ENCODE data around the gene TUT4. TPM values are rescaled to one million over a fixed set of nuclear protein-coding genes. Genes with fewer than 3 reads are reported as not detected.

Gene TUT4
- total RNA-seq, 1 experiment from 2014 or later: 37.4 TPM

DNA sequence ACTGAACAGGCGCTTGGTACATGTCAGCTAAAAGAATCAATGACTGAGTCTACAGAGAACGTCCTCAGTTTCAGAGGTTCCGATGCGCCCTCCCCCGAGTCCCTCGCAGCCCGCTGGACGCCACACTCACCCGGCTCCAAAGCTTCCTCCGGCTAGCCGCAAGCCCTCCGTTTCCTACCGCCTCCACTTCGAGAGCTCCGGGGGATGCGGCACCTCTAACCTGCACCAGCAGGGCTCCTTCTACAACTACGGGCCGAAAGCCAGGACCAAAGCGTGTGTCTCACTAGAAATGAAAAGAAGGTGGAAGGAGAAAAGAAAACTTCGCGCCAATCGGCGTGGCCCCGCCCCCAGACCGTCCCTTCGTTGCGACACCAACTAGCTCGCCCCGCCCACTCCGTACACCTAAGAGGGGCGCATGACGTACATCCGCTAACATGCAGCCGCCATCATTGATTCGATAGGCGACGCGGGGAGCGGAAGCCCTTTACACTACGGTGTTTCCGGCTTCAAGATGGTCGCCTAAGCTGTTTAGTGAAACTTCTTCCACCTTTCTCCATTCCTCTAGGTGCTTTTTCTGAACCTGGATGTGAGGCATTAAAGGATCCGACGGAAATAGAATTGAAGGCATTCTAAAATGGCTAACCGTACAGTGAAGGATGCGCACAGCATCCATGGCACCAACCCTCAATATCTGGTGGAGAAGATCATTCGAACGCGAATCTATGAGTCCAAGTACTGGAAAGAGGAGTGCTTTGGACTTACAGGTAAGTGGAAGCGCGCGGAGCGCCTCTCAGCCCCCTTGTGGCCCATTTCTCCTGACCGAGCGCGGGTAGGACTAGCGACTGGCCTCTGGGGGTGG, 148.5 kb downstream of the TUT4 start, which contains the start of the genes ORC1 and PRPF38A:
Gene ORC1 (minus strand): TSS at position 308 of the 859 bp plus-strand sequence. CDS start 2,200 bp downstream, outside the sequence.
Gene PRPF38A (plus strand): TSS at position 487 of the 859 bp plus-strand sequence. CDS start 148 bp downstream, at position 635.
- no peak for TF ChIP-seq EZH2phosphoT487 (IDR thresholded peaks at IDR 0.05; ENCODE audit: borderline replicate concordance, low read length)
- TF ChIP-seq, protein P1, sequence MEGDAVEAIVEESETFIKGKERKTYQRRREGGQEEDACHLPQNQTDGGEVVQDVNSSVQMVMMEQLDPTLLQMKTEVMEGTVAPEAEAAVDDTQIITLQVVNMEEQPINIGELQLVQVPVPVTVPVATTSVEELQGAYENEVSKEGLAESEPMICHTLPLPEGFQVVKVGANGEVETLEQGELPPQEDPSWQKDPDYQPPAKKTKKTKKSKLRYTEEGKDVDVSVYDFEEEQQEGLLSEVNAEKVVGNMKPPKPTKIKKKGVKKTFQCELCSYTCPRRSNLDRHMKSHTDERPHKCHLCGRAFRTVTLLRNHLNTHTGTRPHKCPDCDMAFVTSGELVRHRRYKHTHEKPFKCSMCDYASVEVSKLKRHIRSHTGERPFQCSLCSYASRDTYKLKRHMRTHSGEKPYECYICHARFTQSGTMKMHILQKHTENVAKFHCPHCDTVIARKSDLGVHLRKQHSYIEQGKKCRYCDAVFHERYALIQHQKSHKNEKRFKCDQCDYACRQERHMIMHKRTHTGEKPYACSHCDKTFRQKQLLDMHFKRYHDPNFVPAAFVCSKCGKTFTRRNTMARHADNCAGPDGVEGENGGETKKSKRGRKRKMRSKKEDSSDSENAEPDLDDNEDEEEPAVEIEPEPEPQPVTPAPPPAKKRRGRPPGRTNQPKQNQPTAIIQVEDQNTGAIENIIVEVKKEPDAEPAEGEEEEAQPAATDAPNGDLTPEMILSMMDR (conservative IDR thresholded peaks at IDR 0.05; ENCODE audit: low read depth, low read length): peak; percentile 57
- peak; percentile 83 for ATAC-seq
- intact Hi-C loops (cut with micrococcal nuclease): loop anchor here (1.0 to 10.0 kb wide), 3 partner anchors 38 to 282 kb away; partner anchors contain the start of gene CC2D1B
- Histone ChIP-seq H3K27me3 (ENCODE audit: low read length) (no peaks in the 10 kb centered on the region), H3K36me3 (ENCODE audit: low read depth, low read length) (peaks cover 42% of the 10 kb centered on the region), H3K4me2 (ENCODE audit: low read length) (peak within 1 kb of the TSS; percentile 88), H2AFZ (ENCODE audit: low read length) (peak within 1 kb of the TSS; percentile 87), H3F3A (ENCODE audit: low read length, unreplicated experiment) (no peaks in the 10 kb centered on the region), H3K9ac (ENCODE audit: low read length) (peak within 1 kb of the TSS; percentile 95), H3K9me3 (ENCODE audit: low read length) (no peaks in the 10 kb centered on the region), H3K27ac (ENCODE audit: low read length) (peak within 1 kb of the TSS; percentile 76), H4K20me1 (ENCODE audit: low read length) (no peaks in the 10 kb centered on the region), H3K79me2 (ENCODE audit: low read length) (peaks cover 66% of the 10 kb centered on the region), H3K4me1 (ENCODE audit: insufficient read depth, low read length) (peaks cover 35% of the 10 kb centered on the region), H3K4me3 (ENCODE audit: low read length) (peak within 1 kb of the TSS; percentile 85), H3K9me2 (replicated peaks; ENCODE audit: low read length) (no peaks in the 10 kb centered on the region)
- ChIA-PET CTCF (no interaction called here), POLR2A (ENCODE audit: unreplicated experiment) (interaction anchor here (0.8 kb wide), 1 partner anchor 9 kb away, joined by 3 read pairs; no protein-coding TSS in a partner anchor)
- peak; percentile 97 for DNase-seq
- BruUV-seq (replicated peaks): TSS peak; percentile 79

DNA sequence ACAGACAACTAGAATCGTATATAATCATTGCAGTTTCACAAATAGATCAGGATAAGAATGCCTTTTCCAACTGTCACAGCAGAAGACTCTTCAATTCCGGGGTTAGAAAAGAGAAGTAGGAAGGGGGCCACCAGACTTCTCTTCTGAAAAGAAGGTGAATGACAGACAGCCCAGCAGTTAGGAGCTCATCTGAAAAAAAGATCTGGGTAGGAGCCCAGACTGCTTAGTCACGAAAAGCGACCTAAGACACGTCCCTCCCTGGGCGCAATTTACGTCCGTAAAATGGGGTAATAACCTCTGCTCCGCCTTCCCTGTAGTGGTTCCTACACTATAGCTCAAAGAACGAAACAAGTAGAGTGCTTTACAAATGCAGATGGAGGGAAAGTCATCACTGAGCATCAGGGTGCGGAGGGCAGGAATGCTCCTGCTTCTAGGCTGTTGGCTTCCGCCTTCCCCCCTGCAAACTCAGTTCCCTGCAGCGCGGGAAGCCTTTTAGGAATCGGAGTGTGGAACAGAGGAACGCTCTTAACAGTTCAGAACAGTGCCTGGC, 149.3 kb downstream of the TUT4 start:
- no peaks in the 10 kb centered on the region for H4K20me1 ChIP-seq (ENCODE audit: low read length)
- peaks cover 69% of the 10 kb centered on the region for H3K79me2 ChIP-seq (ENCODE audit: low read length)
- H3K9me3 ChIP-seq (ENCODE audit: low read length): no peaks in the 10 kb centered on the region
- H3K4me2 ChIP-seq (ENCODE audit: low read length): peak overlapping the region; percentile 88
- DNase-seq (peak; percentile 82), ATAC-seq (peak; percentile 66)
- H3F3A ChIP-seq (ENCODE audit: low read length, unreplicated experiment): no peaks in the 10 kb centered on the region
- H3K9ac ChIP-seq (ENCODE audit: low read length): peak overlapping the region; percentile 95
- intact Hi-C loops (cut with micrococcal nuclease): loop anchor here (1.0 to 10.0 kb wide), 3 partner anchors 37 to 283 kb away; partner anchors contain the start of gene CC2D1B
- H3K9me2 ChIP-seq (replicated peaks; ENCODE audit: low read length): no peaks in the 10 kb centered on the region
- peak overlapping the region; percentile 76 for H3K27ac ChIP-seq (ENCODE audit: low read length)
- CTCF ChIA-PET: no interaction called here
- TF ChIP-seq, protein P1 (conservative IDR thresholded peaks at IDR 0.05; ENCODE audit: low read depth, low read length): no peak
- no peak for TF ChIP-seq EZH2phosphoT487 (IDR thresholded peaks at IDR 0.05; ENCODE audit: borderline replicate concordance, low read length)
- no peak for TF ChIP-seq EZH2 (IDR thresholded peaks at IDR 0.05; ENCODE audit: low read length, unreplicated experiment)
- BruUV-seq (replicated peaks): TSS peak; percentile 46
- POLR2A ChIA-PET (ENCODE audit: unreplicated experiment): interaction anchor here (0.8 kb wide), 1 partner anchor 10 kb away, joined by 3 read pairs; no protein-coding TSS in a partner anchor
- no peaks in the 10 kb centered on the region for H3K27me3 ChIP-seq (ENCODE audit: low read length)
- peaks cover 35% of the 10 kb centered on the region for H3K4me1 ChIP-seq (ENCODE audit: insufficient read depth, low read length)
- peak overlapping the region; percentile 85 for H3K4me3 ChIP-seq (ENCODE audit: low read length)
- H3K36me3 ChIP-seq (ENCODE audit: low read depth, low read length): peaks cover 36% of the 10 kb centered on the region
- peak overlapping the region; percentile 87 for H2AFZ ChIP-seq (ENCODE audit: low read length)
